Gastroesophageal sphincter (tissue), 4 donors: ENCODE measurements around the gene LIPA. TPM values are rescaled to one million over a fixed set of nuclear protein-coding genes. Genes with fewer than 3 reads are reported as not detected.

ENCODE experiments used
- ATAC-seq: fragments of 150-250 bp; one replicate; pipeline ENCODE4 v1.9.1; 2016; ENCODE audit warnings: mild to moderate bottlenecking, moderate library complexity
- H3K27ac ChIP-seq, 4 donors: fragments of 200-600 bp; sonication (generic) in 3 of 4; 1 replicate in 3 of 4; 2 replicates in 1 of 4; pipeline ENCODE4 v1.5.1; 2016 to 2019
- H3K27me3 ChIP-seq: fragments of 200-600 bp; sonication (generic); one replicate; pipeline ENCODE4 v1.5.1; 2019
- H3K36me3 ChIP-seq, 2 donors: fragments of 200-600 bp; sonication (generic); one replicate each; pipeline ENCODE4 v1.5.1; 2019; ENCODE audit warnings: control low read depth in 1 of 2
- H3K4me1 ChIP-seq, 3 donors: fragments of 200-600 bp; sonication (generic); 1 replicate in 2 of 3; 2 replicates in 1 of 3; pipeline ENCODE4 v1.5.1; 2016 to 2019; ENCODE audit warnings: control low read depth in 2 of 3
- H3K4me3 ChIP-seq, 2 donors: fragments of 200-600 bp; sonication (generic); one replicate each; pipeline ENCODE4 v1.5.1; 2019; ENCODE audit warnings: mild to moderate bottlenecking in 1 of 2, moderate library complexity in 1 of 2
- H3K9me3 ChIP-seq, 3 donors: fragments of 200-600 bp; sonication (generic); one replicate each; pipeline ENCODE4 v1.5.1; 2017 to 2019; ENCODE audit warnings: control low read depth in 2 of 3
- CTCF ChIP-seq, 4 experiments: fragments of 200-600 bp in 2 of 4; fragments of 450-650 bp in 2 of 4; sonication (generic) in 1 of 4; IDR thresholded peaks; one replicate each; pipeline ENCODE4 v1.5.1; 2017 to 2019; ENCODE audit warnings: antibody characterized with exemption in 4 of 4, mild to moderate bottlenecking in 2 of 4, moderate library complexity in 2 of 4
- EP300 ChIP-seq: sonication (generic); formaldehyde crosslinking; IDR thresholded peaks from one replicate; pipeline ENCODE4 v1.6.1; 2017; ENCODE audit warnings: antibody characterized with exemption, mild to moderate bottlenecking
- POLR2A ChIP-seq, 2 donors: fragments of 450-650 bp; IDR thresholded peaks; one replicate each; pipeline ENCODE4 v1.6.1; 2017; ENCODE audit warnings: antibody characterized with exemption in 2 of 2, mild to moderate bottlenecking in 2 of 2, moderate library complexity in 1 of 2
- POLR2AphosphoS5 ChIP-seq: sonication (generic); formaldehyde crosslinking; IDR thresholded peaks from one replicate; pipeline ENCODE4 v1.6.1; 2017; ENCODE audit warnings: antibody characterized with exemption
- WGBS, 2 donors: methylation state at CpG; one replicate each; pipeline ENCODE4 v1.1.5; 2018; ENCODE audit warnings: low coverage in 1 of 2; 5-methylcytosine and 5-hydroxymethylcytosine counted together
- total RNA-seq, 4 donors: library from RNA; depleted of rRNA; stranded (reverse); fragments of >200 nt; gene quantifications; one replicate each; pipeline ENCODE4 v1.1.0, GENCODE V29; 2016

The LIPA gene
- total RNA-seq, 4 donors from 2014 or later: 15.7 to 46.0 (median 22.3) TPM

GRCh38 chr10:89238956-89239644 is 12.5 kb downstream of the LIPA start:
- WGBS, 2 donors: 74 to 80% methylated on average over 3 to 4 of the region's 5 CpGs
- TF ChIP-seq CTCF (IDR thresholded peaks at IDR 0.05): no peak
- TF ChIP-seq EP300: no peak
- TF ChIP-seq POLR2A (IDR thresholded peaks at IDR 0.05): no peak
- no peak for TF ChIP-seq POLR2AphosphoS5
- no peak for ATAC-seq

GRCh38 chr10:89237849-89238248 is 13.7 kb downstream of the LIPA start:
- Histone ChIP-seq H3K9me3 (no peaks in the 10 kb centered on the region), H3K4me1 (peaks cover 0 to 11% (median 0%) of the 10 kb centered on the region in 3 donors), H3K27ac (no peak overlapping the region), H3K27me3 (no peaks in the 10 kb centered on the region), H3K4me3 (no peak overlapping the region), H3K36me3 (peaks cover 0 to 61% of the 10 kb centered on the region in 2 donors)
- TF ChIP-seq CTCF (IDR thresholded peaks at IDR 0.05): no peak
- ATAC-seq: no peak

More at GRCh38 chr10:89238956-89239644, 12.5 kb downstream of the LIPA start:
- Histone ChIP-seq H3K27ac (no peak overlapping the region), H3K27me3 (no peaks in the 10 kb centered on the region), H3K4me1 (peaks cover 0 to 13% (median 0%) of the 10 kb centered on the region in 3 donors), H3K36me3 (peaks cover 0 to 59% of the 10 kb centered on the region in 2 donors), H3K9me3 (no peaks in the 10 kb centered on the region), H3K4me3 (no peak overlapping the region)

- no peak for TF ChIP-seq POLR2A (IDR thresholded peaks at IDR 0.05)
- H3K27ac ChIP-seq: no peak overlapping the region
- H3K27me3 ChIP-seq: no peaks in the 10 kb centered on the region
- H3K4me3 ChIP-seq: no peak overlapping the region
- no peaks in the 10 kb centered on the region for H3K4me1 ChIP-seq
- 80 to 92% methylated on average over 4 of the region's 4 CpGs for WGBS, 2 donors
- peaks cover 0 to 74% of the 10 kb centered on the region in 2 donors for H3K36me3 ChIP-seq
- no peaks in the 10 kb centered on the region for H3K9me3 ChIP-seq
- no peak for ATAC-seq
Measured at GRCh38 chr10:89236226-89236797, 15.3 kb downstream of the LIPA start.

- Histone ChIP-seq H3K4me1 (no peaks in the 10 kb centered on the region), H3K27me3 (no peaks in the 10 kb centered on the region), H3K4me3 (no peak overlapping the region), H3K27ac (peak overlapping the region in 1 of 4 donors; percentile 6), H3K36me3 (peaks cover 0 to 70% of the 10 kb centered on the region in 2 donors), H3K9me3 (no peaks in the 10 kb centered on the region)
- WGBS, 2 donors: 73 to 91% methylated on average over 4 to 7 of the region's 12 CpGs
- peak; percentile 84 for ATAC-seq
- no peak for TF ChIP-seq CTCF (IDR thresholded peaks at IDR 0.05)
- TF ChIP-seq EP300: no peak
- no peak for TF ChIP-seq POLR2A (IDR thresholded peaks at IDR 0.05)
- TF ChIP-seq POLR2AphosphoS5: no peak
Measured at GRCh38 chr10:89235073-89235798, 16.3 kb downstream of the LIPA start.

GRCh38 chr10:89233033-89233432 is 18.5 kb downstream of the LIPA start:
- 70 to 100% methylated on average over 1 to 2 of the region's 2 CpGs for WGBS, 2 donors
- H3K27ac ChIP-seq: no peak overlapping the region
- no peaks in the 10 kb centered on the region for H3K4me1 ChIP-seq
- no peaks in the 10 kb centered on the region for H3K9me3 ChIP-seq
- peaks cover 0 to 54% of the 10 kb centered on the region in 2 donors for H3K36me3 ChIP-seq
- ATAC-seq: no peak
- H3K4me3 ChIP-seq: no peak overlapping the region
- no peaks in the 10 kb centered on the region for H3K27me3 ChIP-seq
- TF ChIP-seq CTCF (IDR thresholded peaks at IDR 0.05) (no peak), POLR2A (IDR thresholded peaks at IDR 0.05) (no peak), EP300 (no peak), POLR2AphosphoS5 (no peak)
